ENCODE results near the gene SLC7A10.

The SLC7A10 gene

DNA sequence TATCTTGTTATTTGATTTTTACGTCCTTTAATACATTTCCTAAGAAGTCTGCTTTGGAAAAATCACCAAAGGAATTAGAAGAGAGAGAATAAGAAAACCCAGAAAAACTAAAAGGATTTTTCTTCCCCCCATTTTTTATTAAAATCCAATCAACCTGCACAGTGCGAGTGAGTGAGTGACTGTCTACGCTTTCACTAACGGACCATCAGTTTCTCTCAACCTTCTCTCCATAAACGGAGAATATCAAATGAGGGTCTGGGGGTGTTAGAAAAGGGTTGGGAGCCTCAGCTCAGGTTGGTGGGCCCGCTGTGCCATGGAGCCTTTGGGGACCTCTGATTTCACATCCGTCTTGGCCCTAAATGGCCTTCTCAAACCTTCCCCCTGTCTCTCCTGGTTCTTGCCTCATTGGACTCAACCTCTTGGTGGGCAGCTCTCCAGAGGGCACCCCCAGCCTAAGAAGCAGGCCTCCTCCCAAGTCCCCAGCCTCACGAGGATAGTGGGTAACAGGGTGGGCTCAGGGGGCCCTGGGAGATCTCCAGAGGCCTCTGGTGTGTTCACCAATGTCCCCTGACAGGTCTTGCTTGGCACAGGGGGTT is 32.3 kb downstream of the SLC7A10 start:
- TF ChIP-seq, protein P1, sequence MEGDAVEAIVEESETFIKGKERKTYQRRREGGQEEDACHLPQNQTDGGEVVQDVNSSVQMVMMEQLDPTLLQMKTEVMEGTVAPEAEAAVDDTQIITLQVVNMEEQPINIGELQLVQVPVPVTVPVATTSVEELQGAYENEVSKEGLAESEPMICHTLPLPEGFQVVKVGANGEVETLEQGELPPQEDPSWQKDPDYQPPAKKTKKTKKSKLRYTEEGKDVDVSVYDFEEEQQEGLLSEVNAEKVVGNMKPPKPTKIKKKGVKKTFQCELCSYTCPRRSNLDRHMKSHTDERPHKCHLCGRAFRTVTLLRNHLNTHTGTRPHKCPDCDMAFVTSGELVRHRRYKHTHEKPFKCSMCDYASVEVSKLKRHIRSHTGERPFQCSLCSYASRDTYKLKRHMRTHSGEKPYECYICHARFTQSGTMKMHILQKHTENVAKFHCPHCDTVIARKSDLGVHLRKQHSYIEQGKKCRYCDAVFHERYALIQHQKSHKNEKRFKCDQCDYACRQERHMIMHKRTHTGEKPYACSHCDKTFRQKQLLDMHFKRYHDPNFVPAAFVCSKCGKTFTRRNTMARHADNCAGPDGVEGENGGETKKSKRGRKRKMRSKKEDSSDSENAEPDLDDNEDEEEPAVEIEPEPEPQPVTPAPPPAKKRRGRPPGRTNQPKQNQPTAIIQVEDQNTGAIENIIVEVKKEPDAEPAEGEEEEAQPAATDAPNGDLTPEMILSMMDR (IDR thresholded peaks at IDR 0.05), result no peak

DNA sequence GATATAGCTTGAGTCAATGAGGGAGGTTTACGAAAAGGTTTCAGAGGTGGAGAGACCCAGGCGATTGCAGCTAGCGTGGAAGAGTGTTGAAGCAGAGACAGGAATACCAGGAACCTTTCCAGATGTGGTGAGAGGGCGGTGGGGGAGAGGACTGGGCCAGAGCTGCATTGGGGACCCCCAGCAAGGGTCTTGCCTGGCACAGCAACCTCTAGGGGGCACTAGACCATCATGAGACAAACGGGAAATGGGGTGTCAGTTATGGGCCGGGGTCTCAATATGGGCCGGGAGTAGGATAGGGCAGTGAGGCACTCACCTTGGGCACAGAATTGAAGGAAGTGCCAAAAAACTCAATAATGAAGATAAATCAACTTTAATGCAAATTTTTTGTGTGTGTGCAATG is 33.6 kb downstream of the SLC7A10 start:
- TF ChIP-seq, protein P1 (IDR thresholded peaks at IDR 0.05), result no peak

DNA sequence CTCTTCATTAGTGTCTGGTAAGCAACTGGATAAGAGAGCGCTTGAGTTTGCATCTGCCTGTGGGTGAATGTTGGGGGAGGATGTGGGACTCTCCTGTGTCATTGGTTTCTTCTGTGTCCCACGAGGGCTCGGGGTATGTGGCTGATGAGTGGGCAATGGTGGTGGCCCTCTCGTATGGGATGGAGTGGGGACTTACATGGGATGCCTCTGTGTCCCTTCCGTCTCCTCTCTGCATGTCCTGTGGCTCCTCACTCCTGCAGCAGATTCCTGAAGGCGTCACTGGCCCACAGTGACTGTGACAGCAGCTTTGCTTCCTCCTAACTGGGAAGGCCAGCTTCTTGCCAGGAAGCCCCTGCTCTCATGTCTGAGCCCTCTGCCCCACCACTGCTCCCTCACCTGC is 34.1 kb downstream of the SLC7A10 start:
- TF ChIP-seq, protein P1 (IDR thresholded peaks at IDR 0.05), result no peak

DNA sequence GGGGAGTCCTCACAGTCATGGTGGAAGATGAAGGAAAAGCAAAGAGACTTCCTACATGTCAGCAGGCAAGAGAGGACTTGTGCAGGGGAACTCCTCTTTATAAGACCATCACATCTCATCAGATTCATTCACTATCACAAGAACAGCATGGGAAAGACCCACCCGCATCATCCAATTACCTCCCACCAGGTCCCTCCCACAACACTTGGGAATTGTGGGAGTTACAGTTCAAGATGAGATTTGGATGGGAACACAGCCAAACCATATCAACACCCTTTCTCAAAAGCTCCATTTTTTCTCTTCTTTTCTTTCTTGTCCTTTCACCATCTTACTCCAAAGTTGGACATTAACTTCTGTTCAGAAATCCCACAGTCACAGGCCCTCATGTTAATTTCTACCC is 36.2 kb downstream of the SLC7A10 start:
- TF ChIP-seq, protein P1 (IDR thresholded peaks at IDR 0.05), result no peak

DNA sequence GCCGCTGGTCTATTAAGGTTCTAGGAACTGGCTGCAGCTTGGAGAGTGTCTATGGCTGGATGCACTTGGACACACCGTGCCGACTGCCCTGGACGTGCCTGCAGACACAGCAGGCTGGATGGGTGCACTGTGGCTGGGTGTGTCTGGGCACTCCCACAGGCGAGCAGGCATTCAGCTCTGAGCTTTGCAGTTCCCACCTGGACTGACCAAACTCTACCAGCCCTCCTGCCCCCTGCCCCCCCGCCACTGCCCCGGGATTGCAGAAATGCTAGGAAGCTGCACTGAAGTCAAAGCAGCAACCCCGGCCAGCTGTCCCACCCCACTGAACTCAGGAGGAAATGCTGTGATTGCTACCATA is 38.5 kb downstream of the SLC7A10 start:
- TF ChIP-seq, protein P1 (IDR thresholded peaks at IDR 0.05), result no peak

DNA sequence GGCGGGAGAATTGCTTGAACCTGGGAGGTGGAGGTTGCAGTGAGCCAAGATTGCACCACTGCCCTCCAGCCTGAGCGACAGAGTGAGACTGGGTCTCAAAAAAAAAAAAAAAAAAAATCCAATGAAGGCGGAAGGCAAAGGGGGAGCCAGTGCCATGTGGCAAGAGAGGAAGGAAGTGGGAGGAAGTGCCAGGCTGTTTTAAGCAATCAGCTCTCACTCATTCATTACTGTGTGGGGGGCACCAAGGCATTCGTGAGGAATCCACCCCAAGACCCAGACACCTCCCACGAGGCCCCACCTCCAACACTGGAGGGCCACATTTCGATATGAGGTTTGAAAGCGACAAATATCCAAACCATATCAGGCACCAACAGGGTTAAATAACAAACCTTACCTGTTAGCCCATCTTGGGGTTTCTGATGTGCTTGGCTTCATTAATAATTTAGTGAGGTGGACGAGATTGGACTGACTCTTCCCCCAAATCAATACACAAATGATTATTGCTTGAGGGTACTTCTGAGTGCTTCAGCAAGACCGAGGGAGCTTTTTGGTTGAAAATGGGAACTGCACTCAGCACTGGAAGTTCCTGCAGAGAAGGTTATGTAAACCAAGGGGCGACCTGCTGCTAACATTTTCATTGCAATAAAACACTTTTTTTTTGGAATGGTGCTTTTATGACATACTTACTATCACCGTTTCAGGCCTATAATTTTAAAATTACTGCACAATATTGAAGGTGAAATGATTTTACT is 39.0 kb downstream of the SLC7A10 start:
- TF ChIP-seq, protein P1 (IDR thresholded peaks at IDR 0.05), result no peak

DNA sequence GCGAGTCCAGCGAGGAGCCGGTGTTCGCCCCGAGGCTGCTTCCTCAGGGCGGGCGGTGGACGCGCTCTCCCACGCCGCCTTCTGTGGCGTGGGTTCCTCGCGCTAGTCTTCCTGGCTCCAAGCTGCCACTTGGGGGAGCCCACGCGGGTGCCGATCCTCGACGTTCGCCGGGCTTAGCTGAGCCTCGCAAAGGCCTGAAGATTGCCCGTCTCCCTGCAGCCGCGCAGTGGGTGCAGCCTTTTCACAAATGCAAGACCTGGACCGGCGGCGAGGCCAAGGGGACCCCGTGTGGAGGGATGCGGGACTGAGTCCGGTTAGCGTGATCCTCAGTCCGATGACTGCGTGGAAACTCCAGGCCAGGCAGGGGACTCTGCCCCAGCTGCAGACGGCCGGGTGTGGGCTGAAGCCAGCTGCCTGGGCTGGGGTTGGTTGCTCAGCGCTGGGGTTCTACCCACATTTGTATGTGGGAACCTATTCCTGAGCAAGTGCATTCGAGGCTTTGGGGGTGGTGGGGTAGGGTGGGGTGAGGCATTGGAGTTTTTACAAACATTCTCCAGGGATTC is 48.2 kb downstream of the SLC7A10 start:
- TF ChIP-seq, protein P1 (IDR thresholded peaks at IDR 0.05), result peak; percentile 52
